Aorta (tissue), 5 donors: Measurements from ENCODE around the gene TCEA2. TPM values are rescaled to one million over a fixed set of nuclear protein-coding genes. Genes with fewer than 3 reads are reported as not detected.
"Not testable (repeated sequence)": the region's sequence is repeated elsewhere in the genome, so short reads cannot be mapped to it uniquely, and the experiment has no call there.

Experiments
- ATAC-seq: fragments of 200-7000 bp; cut with Tn5 transposase; one replicate; pipeline ENCODE4 v1.9.1; 2022; ENCODE audit warnings: moderate library complexity; ENCODE audit not compliant: low FRiP score
- DNase-seq, 2 donors: peaks; one replicate each; pipeline ENCODE4 v3.0.0-alpha.2; 2020
- H3K27ac ChIP-seq, 2 donors: one replicate each; pipeline ENCODE4 v1.5.1; 2013; ENCODE audit warnings: low read length in 2 of 2, mild to moderate bottlenecking in 2 of 2, moderate library complexity in 2 of 2, control low read depth in 1 of 2, inconsistent platforms in 1 of 2, low read depth in 1 of 2
- H3K27me3 ChIP-seq, 2 donors: one replicate each; pipeline ENCODE4 v1.6.1; 2013; ENCODE audit warnings: control low read depth in 1 of 2, low read length in 1 of 2, mild to moderate bottlenecking in 1 of 2, moderate library complexity in 1 of 2; ENCODE audit not compliant: insufficient read depth in 2 of 2, control insufficient read depth in 1 of 2
- H3K36me3 ChIP-seq, 2 donors: one replicate each; pipeline ENCODE4 v1.6.1; 2013; ENCODE audit warnings: control low read depth in 1 of 2, low read length in 1 of 2, mild to moderate bottlenecking in 1 of 2; ENCODE audit not compliant: insufficient read depth in 2 of 2, control insufficient read depth in 1 of 2
- H3K4me1 ChIP-seq, 2 donors: one replicate each; pipeline ENCODE4 v1.6.1; 2013; ENCODE audit warnings: low read length in 2 of 2, control low read depth in 1 of 2, mild to moderate bottlenecking in 1 of 2, moderate library complexity in 1 of 2; ENCODE audit not compliant: insufficient read depth in 2 of 2, control insufficient read depth in 1 of 2
- H3K4me3 ChIP-seq, 2 donors: one replicate each; pipeline ENCODE4 v1.5.1; 2013; ENCODE audit warnings: low read length in 2 of 2, control low read depth in 1 of 2, mild to moderate bottlenecking in 1 of 2
- H3K9me3 ChIP-seq: one replicate; pipeline ENCODE4 v1.6.1; 2013; ENCODE audit warnings: mild to moderate bottlenecking, low read length; ENCODE audit not compliant: control insufficient read depth
- WGBS, 2 donors: extraction: QIAGEN DNeasy Blood & Tissue Kit; methylation state at CpG; one replicate each; pipeline ENCODE4 v1.1.7; 2013; 5-methylcytosine and 5-hydroxymethylcytosine counted together
- intact Hi-C, 2 donors: fragments of 100-400 bp; cut with DNase I; formaldehyde crosslinking; loops; one replicate each; pipeline versions ENCODE4 v1.14.2 to v1.15.0; 2022
- polyA plus RNA-seq, 2 donors: library from polyadenylated mRNA; stranded (reverse); fragments of 200-250 nt; gene quantifications; one replicate each; pipeline ENCODE4 v1.2.3, GENCODE V29; 2013
- total RNA-seq, 2 donors: library from RNA; stranded (reverse); fragmentation: NEBNext Ultra II Directional; extraction: Animal tissue kit (Norgen Biotek cat#: 25700); gene quantifications; one replicate each; pipeline ENCODE4 v1.2.1, GENCODE V29; 2021
- donor health status: healthy with polysubstance abuse.
- donor health status: Bipolar disorder and iron deficiency.
- donor health status: DM: no; HTN: no; CAD: no.
- donor health status: DM: no; HTN: no; CAD: no.
- donor health status: DM: yes; HTN: yes; CAD: no.

TCEA2 gene
- total and polyA plus RNA-seq, 4 donors: 26.2 to 80.1 (median 58.3) TPM

DNA sequence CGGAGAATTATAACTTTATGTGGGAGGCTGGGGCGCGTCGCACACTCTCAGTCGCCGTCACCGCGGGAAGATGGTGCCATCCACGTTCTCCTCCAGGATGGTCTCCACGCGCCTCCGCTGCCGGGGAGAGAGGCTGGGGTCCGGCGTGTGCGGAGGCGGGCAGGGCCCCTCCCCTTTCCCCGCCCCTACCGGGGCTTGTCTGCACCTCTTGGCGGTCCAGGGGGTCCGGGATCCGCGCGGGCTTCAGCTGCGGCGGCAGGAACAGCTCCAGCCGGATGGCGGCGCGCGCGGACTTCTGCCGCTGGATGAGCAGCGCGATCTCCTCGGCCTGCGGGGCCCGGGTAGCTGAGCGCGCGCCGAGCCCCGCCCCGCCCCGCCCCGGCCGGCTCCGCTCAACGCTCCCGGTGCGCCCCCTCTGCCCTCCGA lies 20.4 kb downstream of the TCEA2 start:
- intact Hi-C loops: no loop called here
- peak overlapping the region in 1 of 2 donors; percentile 27 for H3K4me3 ChIP-seq
- no peaks in the 10 kb centered on the region for H3K27me3 ChIP-seq
- DNase-seq (peak; percentile 80 to 92), ATAC-seq (peak; percentile 65)
- H3K27ac ChIP-seq: no peak overlapping the region
- 1% methylated on average over 38 to 52 of the region's 52 CpGs for WGBS, 2 donors
- H3K36me3 ChIP-seq: no peaks in the 10 kb centered on the region
- H3K9me3 ChIP-seq: no peaks in the 10 kb centered on the region
- no peaks in the 10 kb centered on the region for H3K4me1 ChIP-seq

DNA sequence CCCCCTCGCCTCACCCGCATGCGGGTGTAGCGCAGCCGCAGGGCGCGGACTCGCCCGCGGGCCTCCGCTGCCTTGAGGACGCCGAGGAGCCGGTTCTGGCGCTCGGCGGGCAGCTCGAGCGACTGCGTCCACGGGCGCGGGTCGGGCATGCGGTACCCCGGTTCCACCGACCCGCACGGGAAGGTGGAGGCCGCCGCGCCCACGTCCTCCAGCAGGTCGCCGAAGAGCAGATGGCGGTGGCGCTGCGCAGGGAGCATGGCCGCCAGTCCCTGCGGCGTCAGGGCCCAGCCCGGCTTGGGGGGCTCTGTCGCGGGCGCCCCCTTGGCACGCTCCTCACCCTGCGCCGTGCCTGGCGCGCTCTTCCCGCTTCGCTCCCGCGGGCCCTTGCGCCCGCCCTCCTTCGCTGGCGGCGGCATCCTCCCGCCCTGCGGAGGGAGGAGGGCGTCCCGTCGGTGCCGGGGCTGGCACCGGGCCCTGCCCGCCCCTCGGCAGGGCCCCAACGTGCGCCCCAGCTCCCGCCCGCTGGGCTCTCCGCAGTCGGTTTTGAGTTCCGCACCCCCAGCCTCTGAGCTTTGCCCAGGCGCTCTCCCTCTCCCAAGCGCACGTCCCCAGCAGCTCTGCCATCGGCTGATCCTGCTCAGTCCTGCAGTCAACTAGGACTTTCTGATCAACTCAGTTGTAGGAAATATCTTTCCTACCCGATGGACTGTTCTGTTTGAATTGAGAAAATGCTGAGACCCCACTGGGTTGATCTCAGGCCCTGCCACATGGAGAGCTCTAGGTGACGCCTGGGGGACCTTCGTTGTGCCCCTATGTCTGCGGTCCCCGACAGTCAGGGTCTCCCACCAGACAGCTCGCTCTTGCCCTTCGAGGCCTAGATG lies 21.0 kb downstream of the TCEA2 start, which contains the start of gene LKAAEAR1:
Gene LKAAEAR1 (minus strand): TSS at position 595 of the 881 bp plus-strand sequence. CDS start 179 bp downstream, at position 416.
- Histone ChIP-seq H3K27me3 (no peaks in the 10 kb centered on the region), H3K4me1 (no peaks in the 10 kb centered on the region), H3K27ac (no peak within 1 kb of the TSS), H3K4me3 (peak within 1 kb of the TSS in 1 of 2 donors; percentile 27), H3K9me3 (no peaks in the 10 kb centered on the region), H3K36me3 (no peaks in the 10 kb centered on the region)
- DNase-seq: no peak
- intact Hi-C loops: no loop called here
- ATAC-seq: no peak
- 2% methylated on average over 68 to 86 of the region's 86 CpGs for WGBS, 2 donors

DNA sequence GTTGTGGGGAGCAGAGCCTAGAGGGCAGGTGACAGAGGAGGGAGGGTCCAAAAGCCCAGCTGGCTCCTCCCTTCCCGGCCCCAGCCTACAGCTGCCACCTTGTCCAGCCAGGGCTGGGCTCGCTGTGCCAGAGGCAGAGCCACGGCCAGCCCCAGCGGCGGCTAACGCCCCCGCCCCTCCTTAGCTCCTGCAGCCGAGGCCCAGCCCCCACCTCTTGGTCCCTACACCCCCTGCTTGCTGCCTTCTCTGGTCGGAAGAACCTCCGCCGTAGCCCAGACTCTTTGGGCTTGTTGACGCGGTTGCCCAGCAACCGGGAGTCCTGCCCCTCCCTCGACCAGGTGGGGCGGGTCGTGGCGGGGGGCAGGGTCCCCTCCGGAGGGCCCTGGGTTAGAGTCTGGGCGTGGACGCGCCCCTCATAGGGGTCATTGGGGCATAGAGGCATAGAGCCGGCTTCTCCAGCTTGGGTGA lies 21.7 kb downstream of the TCEA2 start:
- ATAC-seq (no peak), DNase-seq (no peak)
- Histone ChIP-seq H3K9me3 (no peaks in the 10 kb centered on the region), H3K36me3 (no peaks in the 10 kb centered on the region), H3K27me3 (no peaks in the 10 kb centered on the region), H3K4me3 (no peak overlapping the region), H3K27ac (no peak overlapping the region), H3K4me1 (no peaks in the 10 kb centered on the region)
- intact Hi-C loops: no loop called here
- 8 to 11% methylated on average over 18 to 23 of the region's 23 CpGs for WGBS, 2 donors

- Histone ChIP-seq H3K9me3 (no peaks in the 10 kb centered on the region), H3K36me3 (no peaks in the 10 kb centered on the region), H3K4me3 (no peak overlapping the region), H3K4me1 (no peaks in the 10 kb centered on the region), H3K27me3 (no peaks in the 10 kb centered on the region), H3K27ac (no peak overlapping the region)
- WGBS, 2 donors: 96 to 97% methylated on average over 8 to 10 of the region's 11 CpGs
- intact Hi-C loops: no loop called here
- ATAC-seq: no peak
- DNase-seq: no peak
These were observed 23.8 kb downstream of the TCEA2 start for GRCh38 chr20:64086801-64087200.

- H3K4me3 ChIP-seq, H3K36me3 ChIP-seq, ATAC-seq, intact Hi-C loops, DNase-seq, H3K9me3 ChIP-seq, H3K27ac ChIP-seq, H3K4me1 ChIP-seq, H3K27me3 ChIP-seq: not testable (repeated sequence)
- 95 to 97% methylated on average over 6 of the region's 36 CpGs for WGBS, 2 donors
These were observed 24.3 kb downstream of the TCEA2 start for GRCh38 chr20:64087226-64087825.

- DNase-seq, ATAC-seq, H3K27ac ChIP-seq, H3K36me3 ChIP-seq, H3K4me1 ChIP-seq, H3K27me3 ChIP-seq, H3K4me3 ChIP-seq, H3K9me3 ChIP-seq, intact Hi-C loops: not testable (repeated sequence)
These were observed 25.6 kb downstream of the TCEA2 start for GRCh38 chr20:64088586-64088985.

GRCh38 chr20:64090165-64090564 lies 27.2 kb downstream of the TCEA2 start:
- 58 to 61% methylated on average over 10 of the region's 10 CpGs for WGBS, 2 donors
- H3K27ac ChIP-seq: no peak overlapping the region
- DNase-seq: no peak
- no peak overlapping the region for H3K4me3 ChIP-seq
- no peak for ATAC-seq
- no peaks in the 10 kb centered on the region for H3K4me1 ChIP-seq
- no peaks in the 10 kb centered on the region for H3K27me3 ChIP-seq
- no peaks in the 10 kb centered on the region for H3K9me3 ChIP-seq
- intact Hi-C loops: no loop called here
- H3K36me3 ChIP-seq: no peaks in the 10 kb centered on the region

DNA sequence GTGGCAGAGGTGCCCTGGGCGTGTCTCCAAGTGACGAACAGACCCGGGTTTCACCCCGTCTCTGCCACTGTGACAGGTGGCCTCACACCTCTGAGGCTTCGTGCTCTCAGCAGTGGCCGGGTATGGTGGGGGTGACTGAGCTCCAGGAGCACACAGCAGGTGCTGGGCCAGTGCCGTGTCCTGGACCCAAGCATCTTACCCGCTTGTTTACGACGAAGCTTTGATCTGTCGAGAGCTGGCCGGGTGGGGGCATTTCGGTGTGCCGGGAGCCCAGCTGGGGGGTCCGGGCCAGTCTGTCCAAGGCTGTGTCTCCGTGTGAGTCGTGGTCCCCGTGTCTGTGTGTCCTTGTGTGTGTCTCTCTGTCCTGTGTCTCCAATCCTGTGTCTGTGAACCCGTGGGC lies 28.3 kb downstream of the TCEA2 start:
- Histone ChIP-seq H3K36me3 (no peaks in the 10 kb centered on the region), H3K4me1 (no peaks in the 10 kb centered on the region), H3K4me3 (no peak overlapping the region), H3K27me3 (no peaks in the 10 kb centered on the region), H3K27ac (no peak overlapping the region), H3K9me3 (no peaks in the 10 kb centered on the region)
- 79 to 82% methylated on average over 19 of the region's 19 CpGs for WGBS, 2 donors
- DNase-seq (no peak), ATAC-seq (no peak)
- intact Hi-C loops: no loop called here

DNA sequence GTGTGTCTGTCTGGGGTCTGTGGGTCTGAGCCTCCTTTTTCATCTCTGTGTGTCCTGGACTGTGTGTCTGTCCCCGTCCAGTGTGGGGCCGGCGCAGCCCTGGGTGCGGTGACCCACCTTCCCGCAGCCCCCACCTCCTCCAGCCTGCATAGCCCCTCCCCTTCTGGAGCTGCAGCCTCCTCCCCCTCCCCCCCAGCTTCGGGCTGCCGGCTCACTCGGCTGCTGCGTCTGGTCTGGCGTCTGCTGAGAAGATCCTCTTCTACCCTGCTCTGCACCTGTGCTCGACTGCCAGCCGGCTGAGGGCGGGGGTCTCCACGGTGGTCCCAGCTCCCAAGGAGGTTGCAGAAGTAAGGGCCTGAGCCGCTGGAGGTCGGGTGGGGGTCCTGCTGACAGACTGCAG lies 28.8 kb downstream of the TCEA2 start:
- ATAC-seq: no peak
- H3K36me3 ChIP-seq: no peaks in the 10 kb centered on the region
- no peak overlapping the region for H3K4me3 ChIP-seq
- no peaks in the 10 kb centered on the region for H3K9me3 ChIP-seq
- no peaks in the 10 kb centered on the region for H3K27me3 ChIP-seq
- intact Hi-C loops: no loop called here
- no peak overlapping the region for H3K27ac ChIP-seq
- no peaks in the 10 kb centered on the region for H3K4me1 ChIP-seq
- DNase-seq: no peak
- WGBS, 2 donors: 19 to 22% methylated on average over 15 to 16 of the region's 16 CpGs
